ENCODE measurements around the gene CDK4. TPM values are rescaled to one million over a fixed set of nuclear protein-coding genes. Genes with fewer than 3 reads are reported as not detected.
A peak's percentile ranks its signal among the peaks of the same experiment; 100 is the strongest.
"Not testable (repeated sequence)": the region's sequence is repeated elsewhere in the genome, so short reads cannot be mapped to it uniquely, and the experiment has no call there.

The CDK4 gene
- total RNA-seq, 1 donor from 2014 or later, result 193 TPM

DNA sequence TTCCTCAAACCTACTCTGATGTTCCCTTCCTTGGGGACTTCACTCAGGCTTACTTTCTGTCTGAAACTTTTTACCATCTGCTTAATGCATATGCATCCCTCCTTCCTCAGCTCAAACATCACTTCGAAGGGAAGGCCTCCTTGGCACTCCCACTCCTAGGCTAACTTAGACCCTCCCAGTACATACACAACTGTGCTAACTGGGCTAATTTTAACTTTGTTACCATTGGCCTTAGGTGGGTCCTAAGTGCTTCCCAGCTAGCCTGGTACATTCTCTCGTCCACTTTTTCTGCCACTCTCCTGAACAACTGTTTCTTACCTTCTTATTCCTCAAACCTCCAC is 24.1 kb upstream of the CDK4 start:
- TF ChIP-seq, protein P1, sequence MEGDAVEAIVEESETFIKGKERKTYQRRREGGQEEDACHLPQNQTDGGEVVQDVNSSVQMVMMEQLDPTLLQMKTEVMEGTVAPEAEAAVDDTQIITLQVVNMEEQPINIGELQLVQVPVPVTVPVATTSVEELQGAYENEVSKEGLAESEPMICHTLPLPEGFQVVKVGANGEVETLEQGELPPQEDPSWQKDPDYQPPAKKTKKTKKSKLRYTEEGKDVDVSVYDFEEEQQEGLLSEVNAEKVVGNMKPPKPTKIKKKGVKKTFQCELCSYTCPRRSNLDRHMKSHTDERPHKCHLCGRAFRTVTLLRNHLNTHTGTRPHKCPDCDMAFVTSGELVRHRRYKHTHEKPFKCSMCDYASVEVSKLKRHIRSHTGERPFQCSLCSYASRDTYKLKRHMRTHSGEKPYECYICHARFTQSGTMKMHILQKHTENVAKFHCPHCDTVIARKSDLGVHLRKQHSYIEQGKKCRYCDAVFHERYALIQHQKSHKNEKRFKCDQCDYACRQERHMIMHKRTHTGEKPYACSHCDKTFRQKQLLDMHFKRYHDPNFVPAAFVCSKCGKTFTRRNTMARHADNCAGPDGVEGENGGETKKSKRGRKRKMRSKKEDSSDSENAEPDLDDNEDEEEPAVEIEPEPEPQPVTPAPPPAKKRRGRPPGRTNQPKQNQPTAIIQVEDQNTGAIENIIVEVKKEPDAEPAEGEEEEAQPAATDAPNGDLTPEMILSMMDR (conservative IDR thresholded peaks at IDR 0.05), result no peak
- Mint-ChIP-seq H3K27me3 (no peaks in the 10 kb centered on the region), H3K9me3 (no peaks in the 10 kb centered on the region), H3K36me3 (no peaks in the 10 kb centered on the region), H3K4me1 (ENCODE audit: unreplicated experiment) (peaks cover 11% of the 10 kb centered on the region), H3K27ac (no peak overlapping the region), H3K4me3 (no peak overlapping the region)
- no peak for DNase-seq (ENCODE audit: extremely low spot score, unreplicated experiment)

GRCh38 chr12:57775563-57776246 is 23.6 kb upstream of the CDK4 start:
- H3K9me3 Mint-ChIP-seq, result no peaks in the 10 kb centered on the region
- TF ChIP-seq, protein P1 (conservative IDR thresholded peaks at IDR 0.05), result no peak
- no peak overlapping the region for H3K4me3 Mint-ChIP-seq
- H3K36me3 Mint-ChIP-seq, result peaks cover under 1% of the 10 kb centered on the region
- H3K27me3 Mint-ChIP-seq, result no peaks in the 10 kb centered on the region
- no peak overlapping the region for H3K27ac Mint-ChIP-seq
- peaks cover 17% of the 10 kb centered on the region for H3K4me1 Mint-ChIP-seq (ENCODE audit: unreplicated experiment)
- DNase-seq (ENCODE audit: extremely low spot score, unreplicated experiment), result no peak

- Mint-ChIP-seq H3K4me3 (no peak overlapping the region), H3K27ac (no peak overlapping the region), H3K9me3 (no peaks in the 10 kb centered on the region), H3K36me3 (peaks cover 7% of the 10 kb centered on the region), H3K27me3 (no peaks in the 10 kb centered on the region), H3K4me1 (ENCODE audit: unreplicated experiment) (peaks cover 21% of the 10 kb centered on the region)
- TF ChIP-seq, protein P1 (conservative IDR thresholded peaks at IDR 0.05), result no peak
- DNase-seq (ENCODE audit: extremely low spot score, unreplicated experiment), result no peak
These were observed 22.9 kb upstream of the CDK4 start for GRCh38 chr12:57775044-57775443.

- not testable (repeated sequence) for H3K27me3 Mint-ChIP-seq; DNase-seq (ENCODE audit: extremely low spot score, unreplicated experiment); H3K27ac Mint-ChIP-seq; H3K9me3 Mint-ChIP-seq
- Mint-ChIP-seq H3K36me3 (peaks cover 11% of the 10 kb centered on the region), H3K4me1 (ENCODE audit: unreplicated experiment) (peaks cover 21% of the 10 kb centered on the region), H3K4me3 (peak overlapping the region; percentile 35)
These were observed 22.5 kb upstream of the CDK4 start for GRCh38 chr12:57774634-57775033.

DNA sequence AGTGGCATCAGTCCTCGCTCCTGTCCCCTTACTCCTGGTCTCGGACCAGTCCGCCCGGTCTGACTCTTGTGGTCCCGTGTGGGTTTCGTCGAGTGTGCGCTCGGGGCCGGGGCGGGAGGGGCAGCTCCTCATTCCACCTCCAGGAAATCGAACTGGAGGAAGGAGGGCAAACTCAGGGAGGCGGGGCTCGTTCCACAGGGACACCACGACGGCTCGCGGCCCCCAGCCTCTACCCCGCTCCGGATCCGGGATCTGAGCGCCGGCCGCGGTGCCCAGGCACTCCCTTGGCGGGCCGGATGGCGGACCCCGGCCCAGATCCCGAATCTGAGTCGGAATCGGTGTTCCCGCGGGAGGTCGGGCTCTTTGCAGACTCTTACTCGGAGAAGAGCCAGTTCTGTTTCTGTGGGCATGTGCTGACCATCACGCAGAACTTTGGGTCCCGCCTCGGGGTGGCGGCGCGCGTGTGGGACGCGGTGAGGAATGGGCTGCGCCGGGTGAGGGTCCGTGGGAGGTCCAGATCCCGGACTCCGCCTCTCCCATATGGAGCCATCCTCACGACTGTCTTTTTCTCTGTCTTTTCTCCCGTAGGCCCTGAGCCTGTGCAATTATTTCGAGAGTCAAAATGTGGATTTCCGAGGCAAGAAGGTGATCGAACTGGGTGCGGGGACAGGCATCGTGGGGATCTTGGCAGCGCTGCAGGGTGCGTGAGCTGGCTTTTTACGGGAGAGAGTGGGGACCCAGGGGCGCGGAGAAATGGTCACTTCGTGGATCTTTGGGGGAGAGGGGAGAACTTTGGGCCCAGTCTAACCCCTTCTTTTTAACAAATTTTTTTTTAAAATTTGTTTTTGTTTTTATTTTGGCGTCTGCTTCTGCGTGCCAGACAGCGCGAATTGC is 20.6 kb upstream of the CDK4 start, which contains the start of gene EEF1AKMT3:
EEF1AKMT3 (plus strand) TSS at position 186 of the 894 bp plus-strand sequence; CDS start at position 297, 111 bp downstream.
- Mint-ChIP-seq H3K36me3 (peaks cover 19% of the 10 kb centered on the region), H3K27me3 (peaks cover 9% of the 10 kb centered on the region), H3K4me1 (ENCODE audit: unreplicated experiment) (peaks cover 21% of the 10 kb centered on the region), H3K9me3 (no peaks in the 10 kb centered on the region), H3K4me3 (peak within 1 kb of the TSS; percentile 99), H3K27ac (peak within 1 kb of the TSS; percentile 99)
- DNase-seq (ENCODE audit: extremely low spot score, unreplicated experiment), result peak; percentile 78
- TF ChIP-seq, protein P1 (conservative IDR thresholded peaks at IDR 0.05), result no peak
